Epithelial cell of proximal tubule (primary cell): ENCODE results near the gene FHIT. TPM values are rescaled to one million over a fixed set of nuclear protein-coding genes. Genes with fewer than 3 reads are reported as not detected.

ENCODE experiments used
- DNase-seq: peaks from one replicate; pipeline ENCODE4 v3.0.0-alpha.2; 2011; ENCODE audit warnings: low read depth
- H3K4me3 ChIP-seq: 2 replicates; pipeline ENCODE4 v1.5.1; 2011; ENCODE audit warnings: low read depth, mild to moderate bottlenecking, low read length
- total RNA-seq: library from RNA; depleted of rRNA; stranded (reverse); fragments of >200 nt; gene quantifications from 2 replicates; pipeline ENCODE4 v1.2.3, GENCODE V29; 2015
- TF ChIP-seq, protein P1 (sequence below): conservative IDR thresholded peaks from 2 replicates; pipeline ENCODE4 v1.5.1; 2012; ENCODE audit warnings: low read depth, mild to moderate bottlenecking, low read length

The FHIT gene
- total RNA-seq, 1 donor from 2014 or later, result 3.7 TPM

DNA sequence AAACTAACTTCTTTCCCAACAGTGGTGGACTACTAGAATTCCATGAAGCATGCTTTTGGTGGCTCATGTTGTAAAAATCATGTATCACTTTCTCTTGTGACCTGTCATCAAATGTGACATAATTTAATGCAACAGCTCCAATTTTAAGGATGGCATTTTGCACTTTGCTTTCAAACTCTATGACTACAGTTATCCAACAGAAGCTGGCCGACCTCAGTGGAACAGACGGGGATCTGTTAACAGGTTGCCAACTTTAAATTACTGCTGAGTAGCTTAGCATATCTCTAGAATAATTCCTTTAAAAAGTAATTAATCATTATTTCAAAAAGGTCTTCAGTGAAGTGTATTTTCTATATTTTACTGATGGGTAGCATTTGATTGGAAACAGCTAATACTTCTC, 907.4 kb downstream of the FHIT start:
- no peak overlapping the region for H3K4me3 ChIP-seq
- no peak for DNase-seq
- TF ChIP-seq, protein P1, sequence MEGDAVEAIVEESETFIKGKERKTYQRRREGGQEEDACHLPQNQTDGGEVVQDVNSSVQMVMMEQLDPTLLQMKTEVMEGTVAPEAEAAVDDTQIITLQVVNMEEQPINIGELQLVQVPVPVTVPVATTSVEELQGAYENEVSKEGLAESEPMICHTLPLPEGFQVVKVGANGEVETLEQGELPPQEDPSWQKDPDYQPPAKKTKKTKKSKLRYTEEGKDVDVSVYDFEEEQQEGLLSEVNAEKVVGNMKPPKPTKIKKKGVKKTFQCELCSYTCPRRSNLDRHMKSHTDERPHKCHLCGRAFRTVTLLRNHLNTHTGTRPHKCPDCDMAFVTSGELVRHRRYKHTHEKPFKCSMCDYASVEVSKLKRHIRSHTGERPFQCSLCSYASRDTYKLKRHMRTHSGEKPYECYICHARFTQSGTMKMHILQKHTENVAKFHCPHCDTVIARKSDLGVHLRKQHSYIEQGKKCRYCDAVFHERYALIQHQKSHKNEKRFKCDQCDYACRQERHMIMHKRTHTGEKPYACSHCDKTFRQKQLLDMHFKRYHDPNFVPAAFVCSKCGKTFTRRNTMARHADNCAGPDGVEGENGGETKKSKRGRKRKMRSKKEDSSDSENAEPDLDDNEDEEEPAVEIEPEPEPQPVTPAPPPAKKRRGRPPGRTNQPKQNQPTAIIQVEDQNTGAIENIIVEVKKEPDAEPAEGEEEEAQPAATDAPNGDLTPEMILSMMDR, result no peak

DNA sequence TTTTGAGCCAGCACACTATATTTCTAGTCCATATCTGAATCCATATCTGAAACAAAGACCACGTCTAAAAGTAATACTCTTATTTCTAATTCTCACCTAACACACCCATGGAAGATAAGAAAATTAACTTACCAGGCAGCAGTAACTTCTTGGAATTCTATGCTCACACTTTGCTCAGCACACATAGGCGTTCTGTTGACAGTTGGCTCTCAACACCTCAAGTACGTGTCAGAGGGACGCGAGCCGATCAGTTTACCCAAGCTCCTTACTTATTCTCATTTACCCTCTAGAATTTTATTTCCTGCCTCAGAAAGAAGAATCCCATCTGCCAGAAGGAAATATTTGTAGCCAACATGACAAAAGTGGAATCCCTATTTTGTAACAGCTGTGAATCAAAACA, 911.9 kb downstream of the FHIT start:
- no peak overlapping the region for H3K4me3 ChIP-seq
- DNase-seq, result no peak
- TF ChIP-seq, protein P1, result no peak

DNA sequence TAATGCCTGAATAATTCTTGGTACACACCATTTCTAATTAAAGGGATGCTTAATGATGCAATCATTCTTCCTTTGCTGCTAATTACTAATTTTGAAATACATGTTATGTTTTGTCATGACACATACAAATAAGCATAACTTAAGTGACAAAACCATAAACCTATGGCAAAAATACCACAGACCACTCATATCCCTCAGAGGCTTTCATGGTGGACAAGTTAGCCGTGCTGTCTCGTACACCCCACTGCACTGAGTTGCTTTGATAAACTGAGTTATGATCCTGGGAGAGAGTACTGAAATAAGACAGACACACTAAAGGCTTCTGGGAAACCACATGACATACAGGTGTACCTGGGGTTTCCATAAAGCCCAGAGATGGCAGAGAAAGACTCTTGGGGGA, 913.8 kb downstream of the FHIT start:
- H3K4me3 ChIP-seq, result no peak overlapping the region
- no peak for DNase-seq
- TF ChIP-seq, protein P1, result no peak

DNA sequence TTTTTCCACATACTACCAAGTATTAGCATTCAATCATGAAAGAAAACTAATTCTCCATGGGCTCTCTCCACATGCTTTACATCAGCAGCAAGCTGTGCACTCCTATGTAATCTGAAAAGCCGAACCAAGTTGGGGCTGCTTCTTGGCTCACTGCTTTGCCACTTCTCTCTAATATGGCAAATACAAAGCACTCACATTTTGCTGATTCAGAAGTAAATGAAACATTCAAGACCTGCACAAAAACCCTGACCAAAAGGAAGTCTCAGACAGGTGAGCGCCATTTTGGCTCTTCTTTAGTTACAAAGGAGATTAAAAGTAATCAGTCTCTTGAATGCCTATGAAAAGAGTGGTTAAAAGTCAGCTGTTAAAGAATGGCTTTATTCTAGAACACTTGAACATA, 915.2 kb downstream of the FHIT start:
- DNase-seq, result no peak

DNA sequence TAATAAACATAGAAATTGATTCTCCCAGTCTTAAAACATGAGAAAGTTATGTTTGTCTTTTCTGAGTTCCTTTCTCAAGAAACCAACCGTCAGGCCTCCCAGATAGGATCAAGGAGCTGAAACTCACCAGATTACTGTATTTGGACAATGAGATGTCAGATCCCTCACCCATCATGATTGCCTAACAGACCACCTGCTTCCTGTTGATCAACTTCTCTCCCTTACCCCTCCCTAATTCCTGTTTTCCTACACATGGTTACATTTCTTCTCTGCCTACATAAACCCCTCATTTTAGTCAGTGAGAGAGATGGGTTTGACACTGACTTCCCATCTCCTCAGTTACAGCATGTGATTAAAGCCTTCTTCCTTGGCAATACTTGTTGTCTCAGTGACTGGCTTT, 917.5 kb downstream of the FHIT start:
- no peak for DNase-seq
- TF ChIP-seq, protein P1, result no peak
- H3K4me3 ChIP-seq, result no peak overlapping the region

More for the DNA sequence above, 915.2 kb downstream of the FHIT start:
- no peak overlapping the region for H3K4me3 ChIP-seq
- TF ChIP-seq, protein P1, result no peak

DNA sequence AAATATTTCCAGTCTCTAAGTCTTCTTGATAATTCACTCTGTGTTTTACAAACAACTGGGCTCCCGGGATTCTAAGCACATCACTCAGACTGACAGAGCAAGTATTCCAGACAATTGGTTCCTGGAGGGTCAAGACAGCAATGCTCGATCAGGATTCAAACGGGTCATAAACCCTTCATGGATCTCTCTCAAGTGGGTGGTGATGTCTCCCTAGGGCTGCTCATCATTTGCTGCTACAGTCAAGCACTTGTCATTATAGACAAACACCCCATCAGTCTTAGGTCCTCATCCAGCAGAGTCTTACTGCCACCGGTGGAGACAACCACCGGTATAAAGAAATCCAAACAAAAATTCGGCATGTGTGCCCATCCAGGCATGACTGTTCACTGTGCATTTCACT, 921.1 kb downstream of the FHIT start:
- TF ChIP-seq, protein P1, result no peak
- DNase-seq, result no peak
- no peak overlapping the region for H3K4me3 ChIP-seq

DNA sequence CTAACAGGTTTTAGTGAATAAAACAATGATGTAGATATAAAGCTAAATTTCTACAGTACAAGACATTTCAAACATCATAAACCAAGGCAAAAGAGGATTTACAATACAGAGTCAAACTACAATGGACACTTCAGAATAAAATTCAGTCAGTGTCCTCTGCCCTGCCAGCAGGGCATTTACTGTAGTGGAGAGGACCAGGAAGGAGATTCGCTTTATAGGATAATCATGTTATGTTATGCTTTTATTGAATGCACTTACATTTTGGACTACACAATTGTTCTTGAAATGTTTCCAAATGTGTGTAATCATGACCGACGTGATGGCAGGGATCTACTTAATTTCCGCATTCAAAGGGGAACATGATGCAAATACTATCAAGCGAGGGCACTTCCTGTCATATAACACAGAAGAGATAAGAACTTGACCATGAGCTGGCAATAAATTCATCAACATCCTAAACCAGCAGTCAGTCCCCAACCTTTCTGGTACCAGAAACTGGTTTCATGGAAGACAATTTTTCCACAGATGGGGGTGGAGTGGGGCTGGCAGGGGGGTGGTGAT, 925.6 kb downstream of the FHIT start:
- no peak for DNase-seq
- H3K4me3 ChIP-seq, result no peak overlapping the region
- TF ChIP-seq, protein P1, result no peak
